ENCODE measurements around the gene EIF1AD. TPM values are rescaled to one million over a fixed set of nuclear protein-coding genes. Genes with fewer than 3 reads are reported as not detected.
"Not testable (repeated sequence)": the region's sequence is repeated elsewhere in the genome, so short reads cannot be mapped to it uniquely, and the experiment has no call there.

The EIF1AD gene
- total RNA-seq, 1 donor from 2014 or later: 45.3 TPM

DNA sequence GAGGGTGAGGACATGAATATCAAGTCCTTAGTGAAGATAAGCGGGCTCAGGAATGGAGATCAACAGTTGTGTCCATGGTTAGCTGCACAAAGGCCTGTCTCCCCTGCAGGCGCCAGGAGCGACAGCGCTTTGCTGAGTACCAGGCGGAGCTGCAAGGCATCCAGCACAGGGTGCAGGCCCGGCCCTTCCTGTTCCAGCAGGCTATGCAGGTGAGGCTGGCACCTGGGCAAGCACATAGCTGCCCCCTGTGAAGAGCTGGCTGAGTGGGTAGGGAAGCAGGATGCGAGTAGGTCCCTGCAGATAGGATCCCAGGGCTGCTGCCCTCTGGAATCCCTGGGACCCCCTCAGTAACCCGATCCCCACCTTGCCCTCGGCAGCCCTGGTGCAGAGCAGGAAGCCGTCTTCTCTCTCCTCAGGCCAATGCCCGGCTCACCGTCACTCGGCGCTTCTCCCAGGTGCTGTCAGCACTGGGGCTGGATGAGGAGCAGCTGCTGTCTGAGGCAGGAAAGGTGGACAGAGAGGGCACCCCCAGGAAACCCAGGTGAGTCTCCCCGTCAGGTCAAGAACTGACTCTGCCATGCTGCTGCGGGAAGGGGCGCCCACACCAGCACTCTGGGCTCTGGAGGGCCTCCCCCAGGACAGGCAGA, 43.1 kb downstream of the EIF1AD start:
- no peak for DNase-seq (ENCODE audit: low read depth)
- no peak overlapping the region for H3K4me3 ChIP-seq (ENCODE audit: low read depth, low read length)
- TF ChIP-seq, protein P1, sequence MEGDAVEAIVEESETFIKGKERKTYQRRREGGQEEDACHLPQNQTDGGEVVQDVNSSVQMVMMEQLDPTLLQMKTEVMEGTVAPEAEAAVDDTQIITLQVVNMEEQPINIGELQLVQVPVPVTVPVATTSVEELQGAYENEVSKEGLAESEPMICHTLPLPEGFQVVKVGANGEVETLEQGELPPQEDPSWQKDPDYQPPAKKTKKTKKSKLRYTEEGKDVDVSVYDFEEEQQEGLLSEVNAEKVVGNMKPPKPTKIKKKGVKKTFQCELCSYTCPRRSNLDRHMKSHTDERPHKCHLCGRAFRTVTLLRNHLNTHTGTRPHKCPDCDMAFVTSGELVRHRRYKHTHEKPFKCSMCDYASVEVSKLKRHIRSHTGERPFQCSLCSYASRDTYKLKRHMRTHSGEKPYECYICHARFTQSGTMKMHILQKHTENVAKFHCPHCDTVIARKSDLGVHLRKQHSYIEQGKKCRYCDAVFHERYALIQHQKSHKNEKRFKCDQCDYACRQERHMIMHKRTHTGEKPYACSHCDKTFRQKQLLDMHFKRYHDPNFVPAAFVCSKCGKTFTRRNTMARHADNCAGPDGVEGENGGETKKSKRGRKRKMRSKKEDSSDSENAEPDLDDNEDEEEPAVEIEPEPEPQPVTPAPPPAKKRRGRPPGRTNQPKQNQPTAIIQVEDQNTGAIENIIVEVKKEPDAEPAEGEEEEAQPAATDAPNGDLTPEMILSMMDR (conservative IDR thresholded peaks at IDR 0.05; ENCODE audit: low read depth, low read length): no peak

DNA sequence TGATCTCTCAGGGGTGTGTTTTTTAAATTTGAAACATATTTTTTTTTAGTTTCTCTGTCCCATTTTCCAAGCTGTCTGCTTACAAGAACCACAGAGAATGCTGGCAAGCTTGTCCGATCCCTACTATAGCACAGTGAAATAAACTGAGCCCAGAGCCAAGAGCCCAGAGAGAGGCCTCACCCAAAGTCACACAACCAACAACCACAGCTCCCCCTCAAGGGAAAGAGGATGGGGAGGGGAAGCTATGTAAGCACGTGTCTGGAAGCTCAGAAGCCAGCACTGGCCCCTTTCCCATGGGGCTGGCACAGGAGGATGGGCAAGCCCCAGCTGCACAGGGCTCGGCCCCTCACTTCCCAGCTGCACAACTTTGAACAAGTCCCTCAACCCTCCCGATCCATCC, 43.7 kb downstream of the EIF1AD start:
- TF ChIP-seq, protein P1 (conservative IDR thresholded peaks at IDR 0.05; ENCODE audit: low read depth, low read length): no peak
- H3K4me3 ChIP-seq (ENCODE audit: low read depth, low read length): no peak overlapping the region
- no peak for DNase-seq (ENCODE audit: low read depth)

DNA sequence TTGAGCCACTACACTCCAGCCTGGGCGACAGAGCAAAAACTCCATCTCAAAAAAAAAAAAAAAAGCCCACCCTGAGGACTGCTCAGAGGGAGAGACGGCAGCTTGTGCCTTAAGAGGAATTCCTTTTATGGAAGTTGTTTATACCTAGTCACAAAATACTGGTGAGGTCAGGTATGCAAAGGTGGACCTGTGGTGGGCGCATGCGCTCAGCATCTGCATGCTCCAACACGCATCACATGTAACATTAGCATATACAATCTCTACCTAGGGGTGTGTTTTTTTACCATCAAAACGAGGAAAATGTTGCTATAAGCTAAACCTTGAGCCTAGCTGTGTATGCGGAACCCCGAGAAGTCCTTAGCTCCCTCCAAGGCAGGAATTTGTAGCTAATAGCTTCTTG, 47.2 kb downstream of the EIF1AD start:
- no peak for DNase-seq (ENCODE audit: low read depth)
- TF ChIP-seq, protein P1 (conservative IDR thresholded peaks at IDR 0.05; ENCODE audit: low read depth, low read length): no peak
- no peak overlapping the region for H3K4me3 ChIP-seq (ENCODE audit: low read depth, low read length)

DNA sequence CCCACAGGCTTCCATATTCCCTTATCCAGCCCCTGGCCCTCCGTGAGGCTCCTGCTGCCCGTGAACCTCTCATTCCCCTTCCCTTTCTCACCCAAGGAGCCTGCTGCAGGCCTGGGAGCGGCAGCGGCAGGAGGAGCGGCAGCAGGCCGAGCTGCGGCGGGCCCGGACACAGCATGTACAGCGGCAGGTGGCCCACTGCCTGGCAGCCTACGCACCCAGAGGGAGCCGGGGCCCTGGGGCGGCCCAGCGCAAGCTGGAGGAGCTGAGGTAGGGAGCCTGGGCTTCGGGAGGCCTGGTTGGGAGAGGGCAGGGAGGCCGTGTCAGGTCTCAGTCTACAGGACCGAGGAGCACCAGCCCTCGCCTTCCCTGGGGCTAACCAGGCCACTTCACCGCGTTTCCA, 48.5 kb downstream of the EIF1AD start:
- H3K4me3 ChIP-seq (ENCODE audit: low read depth, low read length): no peak overlapping the region
- TF ChIP-seq, protein P1 (conservative IDR thresholded peaks at IDR 0.05; ENCODE audit: low read depth, low read length): no peak
- no peak for DNase-seq (ENCODE audit: low read depth)

DNA sequence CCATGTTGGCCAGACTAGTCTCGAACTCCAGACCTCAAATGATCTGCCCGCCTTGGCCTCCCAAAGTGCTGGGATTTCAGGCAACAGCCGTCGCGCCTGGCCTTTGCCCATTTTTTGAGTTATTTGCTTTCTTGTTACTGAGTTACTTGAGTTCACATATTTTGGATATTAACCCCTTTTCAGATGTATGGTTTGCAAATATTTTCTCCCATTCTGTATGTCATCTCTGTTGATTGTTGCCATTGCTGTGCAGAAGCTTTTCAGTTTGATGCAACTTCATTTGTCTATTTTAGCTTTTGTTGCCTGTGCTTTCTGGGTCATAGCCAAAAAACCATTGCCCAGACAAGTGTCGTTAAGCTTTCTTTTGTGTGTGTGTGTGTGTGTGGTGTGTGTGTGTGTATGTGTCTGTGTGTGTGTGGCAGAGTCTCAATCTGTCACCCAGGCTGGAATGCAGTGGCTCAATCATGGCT, 49.9 kb downstream of the EIF1AD start:
- TF ChIP-seq, protein P1 (conservative IDR thresholded peaks at IDR 0.05; ENCODE audit: low read depth, low read length): no peak
- DNase-seq (ENCODE audit: low read depth): no peak
- no peak overlapping the region for H3K4me3 ChIP-seq (ENCODE audit: low read depth, low read length)

DNA sequence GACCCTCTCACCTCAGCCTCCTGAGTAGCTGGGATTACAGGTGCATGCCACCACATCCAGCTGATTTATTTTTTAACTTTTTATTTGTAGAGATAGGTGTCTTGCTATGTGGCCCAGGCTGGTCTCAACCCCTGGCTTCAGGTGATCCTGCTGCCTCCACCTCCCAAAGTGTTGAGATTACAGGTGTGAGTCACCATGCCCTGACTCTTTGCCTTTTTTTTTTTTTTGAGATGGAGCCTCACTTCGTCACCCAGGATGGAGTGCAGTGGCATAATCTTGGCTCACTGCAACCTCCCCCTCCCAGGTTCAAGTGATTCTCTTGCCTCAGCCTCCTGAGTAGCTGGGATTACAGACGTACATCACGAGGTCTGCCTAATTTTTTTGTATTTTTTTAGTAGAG, 50.3 kb downstream of the EIF1AD start:
- H3K4me3 ChIP-seq (ENCODE audit: low read depth, low read length); DNase-seq (ENCODE audit: low read depth): not testable (repeated sequence)

DNA sequence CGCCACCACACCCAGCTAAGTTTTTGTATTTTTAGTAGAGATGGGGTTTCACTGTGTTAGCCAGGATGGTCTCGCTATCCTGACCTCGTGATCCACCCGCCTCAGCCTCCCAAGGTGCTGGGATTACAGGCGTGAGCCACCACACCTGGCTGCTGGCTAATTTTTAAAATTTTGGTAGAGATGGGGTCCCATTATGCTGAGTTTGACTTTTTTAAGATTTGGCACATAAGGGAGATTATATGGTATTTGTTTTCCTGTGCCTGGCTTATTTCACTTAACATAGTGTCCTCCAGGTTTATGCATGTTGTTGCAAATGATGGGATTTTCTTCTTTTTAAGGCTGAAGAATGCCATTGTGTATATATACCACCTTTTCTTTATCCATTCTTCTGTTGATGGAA, 51.2 kb downstream of the EIF1AD start:
- DNase-seq (ENCODE audit: low read depth): not testable (repeated sequence)

DNA sequence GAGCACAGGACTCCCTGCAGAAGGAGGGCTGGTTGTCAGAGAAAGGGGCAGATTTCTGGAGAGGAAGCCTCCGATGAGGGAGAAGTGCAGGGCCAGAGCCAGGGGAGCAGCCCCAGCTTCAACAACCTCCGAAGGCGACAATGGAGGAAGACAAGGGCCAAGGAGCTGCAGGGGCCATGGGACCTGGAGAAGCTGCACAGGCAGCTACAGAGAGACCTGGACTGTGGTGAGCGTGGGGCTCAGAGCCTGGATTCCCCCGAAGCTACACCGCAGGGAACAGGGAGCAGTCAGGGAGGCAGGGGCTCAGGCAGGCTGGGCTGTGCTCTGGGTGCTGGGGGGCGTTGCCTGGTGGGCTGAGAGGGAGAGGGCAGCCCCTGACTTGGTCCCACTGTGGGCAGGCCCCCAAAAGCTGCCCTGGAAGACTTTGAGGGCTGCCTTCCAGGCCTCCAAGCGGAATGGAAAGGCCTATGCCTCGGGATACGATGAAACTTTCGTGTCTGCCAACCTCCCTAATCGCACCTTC, 54.3 kb downstream of the EIF1AD start:
- DNase-seq (ENCODE audit: low read depth): no peak
- TF ChIP-seq, protein P1 (conservative IDR thresholded peaks at IDR 0.05; ENCODE audit: low read depth, low read length): no peak
- H3K4me3 ChIP-seq (ENCODE audit: low read depth, low read length): no peak overlapping the region

More for the DNA sequence above, 51.2 kb downstream of the EIF1AD start:
- H3K4me3 ChIP-seq (ENCODE audit: low read depth, low read length): not testable (repeated sequence)
